SU-DHL-6 (cell line): ENCODE data around the gene REEP3.

Experiments used
- H2AFZ ChIP-seq: fragments of 200-600 bp; sonication (generic); 2 replicates; pipeline ENCODE4 v1.6.1; 2014; ENCODE audit warnings: low read depth, mild to moderate bottlenecking, moderate library complexity, mixed read lengths, antibody characterized with exemption, low read length; ENCODE audit not compliant: severe bottlenecking
- H3F3A ChIP-seq: fragments of 200-600 bp; shearing (Covaris generic); 2 replicates; pipeline ENCODE4 v1.6.0; 2016; ENCODE audit warnings: antibody characterized with exemption, mild to moderate bottlenecking; ENCODE audit not compliant: insufficient read depth
- H3K27ac ChIP-seq: fragments of 200-600 bp; sonication (generic); 2 replicates; pipeline ENCODE4 v1.5.1; 2016; ENCODE audit warnings: low read depth, mild to moderate bottlenecking, low read length, moderate library complexity, mixed read lengths
- H3K27me3 ChIP-seq: fragments of 200-600 bp; sonication (generic), shearing (Covaris generic); 2 replicates; pipeline ENCODE4 v1.6.0; 2014; ENCODE audit warnings: mild to moderate bottlenecking, low read length
- H3K36me3 ChIP-seq: fragments of 200-600 bp; sonication (generic); 2 replicates; pipeline ENCODE4 v1.6.1; 2014; ENCODE audit warnings: mild to moderate bottlenecking, low read length, mixed read lengths
- H3K4me2 ChIP-seq: fragments of 300-600, 200-600 bp; shearing (Covaris generic), sonication (generic); 2 replicates; pipeline ENCODE4 v1.6.0; 2014; ENCODE audit warnings: low read length, low read depth, mild to moderate bottlenecking; ENCODE audit not compliant: poor library complexity, severe bottlenecking
- H3K4me3 ChIP-seq: fragments of 200-600 bp; sonication (generic); 2 replicates; pipeline ENCODE4 v1.5.1; 2014; ENCODE audit warnings: antibody characterized with exemption, low read length, mild to moderate bottlenecking, mixed read lengths; ENCODE audit not compliant: insufficient read depth, poor library complexity, severe bottlenecking
- H3K79me2 ChIP-seq: fragments of 200-600 bp; sonication (generic); 2 replicates; pipeline ENCODE4 v1.6.1; 2014; ENCODE audit warnings: mild to moderate bottlenecking, low read length, moderate library complexity; ENCODE audit not compliant: insufficient read depth
- H3K9ac ChIP-seq: fragments of 200-600 bp; sonication (generic); 2 replicates; pipeline ENCODE4 v1.7.0; 2014; ENCODE audit warnings: mild to moderate bottlenecking, low read length
- H3K9me2 ChIP-seq: fragments of 200-600 bp; sonication (generic); replicated peaks from 2 replicates; pipeline ENCODE4 v1.6.1; 2014; ENCODE audit warnings: low read length; ENCODE audit not compliant: insufficient read depth
- H3K9me3 ChIP-seq: fragments of 200-600 bp; sonication (generic); 2 replicates; pipeline ENCODE4 v1.6.1; 2014; ENCODE audit warnings: low read length, mixed read lengths; ENCODE audit not compliant: insufficient read depth
- H4K20me1 ChIP-seq: fragments of 200-600 bp; sonication (generic); 2 replicates; pipeline ENCODE4 v1.6.1; 2014; ENCODE audit warnings: low read depth, mild to moderate bottlenecking, antibody characterized with exemption, low read length, moderate library complexity, mixed read lengths
- EZH2phosphoT487 ChIP-seq: fragments of 200-600 bp; sonication (generic), shearing (Covaris generic); conservative IDR thresholded peaks from 2 replicates; pipeline ENCODE4 v1.6.1; 2018; ENCODE audit warnings: mild to moderate bottlenecking, antibody characterized with exemption, low read length, moderate library complexity, mixed read lengths
- TF ChIP-seq, protein P1 (sequence below): fragments of 200-600 bp; sonication (generic); IDR thresholded peaks from one replicate; pipeline ENCODE4 v1.5.1; 2017; ENCODE audit warnings: antibody characterized with exemption, mild to moderate bottlenecking, low read length, moderate library complexity; ENCODE audit not compliant: insufficient read depth, poor library complexity, severe bottlenecking

Gene REEP3

DNA sequence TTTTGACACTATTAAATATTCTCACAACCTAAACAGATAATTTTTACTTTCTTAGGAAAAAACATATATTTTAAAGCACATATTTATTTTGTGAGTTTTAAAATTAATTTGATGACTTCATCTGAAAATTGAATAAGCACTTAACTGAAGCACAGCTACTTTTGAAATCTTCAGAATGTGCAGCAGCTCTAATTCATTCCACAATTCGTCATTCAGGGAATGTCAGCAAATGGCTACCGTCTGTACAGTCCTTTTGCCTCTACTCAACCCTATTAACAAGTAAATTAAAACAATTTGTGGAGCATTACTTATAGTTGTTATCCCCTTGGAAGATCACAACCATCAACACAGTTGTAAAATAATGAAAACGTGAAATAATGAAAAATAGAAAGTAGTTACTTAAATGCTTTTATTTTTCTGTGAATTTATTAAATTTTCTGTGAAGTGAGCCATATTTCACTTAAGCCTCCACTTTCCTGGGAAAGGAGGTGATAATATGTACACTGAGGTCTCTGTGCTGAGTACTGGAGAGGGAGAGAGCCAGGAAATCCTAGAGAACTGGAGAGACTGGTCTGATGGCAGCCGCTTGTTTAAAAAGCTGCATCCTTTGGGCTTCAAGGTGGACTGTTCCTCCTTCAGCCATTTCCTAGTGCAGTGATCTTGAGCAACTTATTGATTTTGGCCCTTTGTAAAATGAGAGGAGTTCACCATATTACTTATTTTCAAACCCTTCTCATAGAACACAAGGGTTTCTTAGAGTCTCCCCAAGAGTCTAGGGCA, 70.6 kb downstream of the REEP3 start:
- Histone ChIP-seq H3K9me2 (no peaks in the 10 kb centered on the region), H3K79me2 (no peaks in the 10 kb centered on the region), H3K4me2 (no peak overlapping the region), H4K20me1 (no peaks in the 10 kb centered on the region), H3K27ac (no peak overlapping the region), H3K9ac (no peak overlapping the region), H3F3A (no peaks in the 10 kb centered on the region), H2AFZ (no peak overlapping the region), H3K27me3 (no peaks in the 10 kb centered on the region), H3K36me3 (no peaks in the 10 kb centered on the region), H3K4me3 (no peak overlapping the region), H3K9me3 (no peaks in the 10 kb centered on the region)
- no peak for TF ChIP-seq EZH2phosphoT487
- TF ChIP-seq, protein P1, sequence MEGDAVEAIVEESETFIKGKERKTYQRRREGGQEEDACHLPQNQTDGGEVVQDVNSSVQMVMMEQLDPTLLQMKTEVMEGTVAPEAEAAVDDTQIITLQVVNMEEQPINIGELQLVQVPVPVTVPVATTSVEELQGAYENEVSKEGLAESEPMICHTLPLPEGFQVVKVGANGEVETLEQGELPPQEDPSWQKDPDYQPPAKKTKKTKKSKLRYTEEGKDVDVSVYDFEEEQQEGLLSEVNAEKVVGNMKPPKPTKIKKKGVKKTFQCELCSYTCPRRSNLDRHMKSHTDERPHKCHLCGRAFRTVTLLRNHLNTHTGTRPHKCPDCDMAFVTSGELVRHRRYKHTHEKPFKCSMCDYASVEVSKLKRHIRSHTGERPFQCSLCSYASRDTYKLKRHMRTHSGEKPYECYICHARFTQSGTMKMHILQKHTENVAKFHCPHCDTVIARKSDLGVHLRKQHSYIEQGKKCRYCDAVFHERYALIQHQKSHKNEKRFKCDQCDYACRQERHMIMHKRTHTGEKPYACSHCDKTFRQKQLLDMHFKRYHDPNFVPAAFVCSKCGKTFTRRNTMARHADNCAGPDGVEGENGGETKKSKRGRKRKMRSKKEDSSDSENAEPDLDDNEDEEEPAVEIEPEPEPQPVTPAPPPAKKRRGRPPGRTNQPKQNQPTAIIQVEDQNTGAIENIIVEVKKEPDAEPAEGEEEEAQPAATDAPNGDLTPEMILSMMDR: no peak

DNA sequence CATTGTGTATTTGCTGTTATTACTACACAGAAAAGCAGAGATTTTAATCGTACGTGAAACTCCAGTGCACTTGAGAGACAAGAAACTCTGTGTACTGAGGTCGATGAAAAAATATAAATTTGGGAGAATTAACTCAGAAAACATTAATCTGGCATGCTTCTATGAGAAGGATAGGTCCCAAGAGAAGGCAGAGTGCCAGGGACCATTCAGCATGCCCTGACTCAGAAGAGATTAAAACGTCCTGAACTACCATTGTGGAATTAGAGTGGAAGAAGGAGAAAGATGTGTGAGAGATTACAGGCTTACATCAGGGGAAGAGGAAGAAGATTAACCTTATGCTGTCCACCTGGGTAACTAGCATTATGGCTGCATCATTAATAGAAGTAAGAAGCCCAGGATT, 72.4 kb downstream of the REEP3 start:
- no peak overlapping the region for H3K4me3 ChIP-seq
- H3K9me2 ChIP-seq: no peaks in the 10 kb centered on the region
- no peak overlapping the region for H3K27ac ChIP-seq
- no peaks in the 10 kb centered on the region for H3K79me2 ChIP-seq
- no peaks in the 10 kb centered on the region for H4K20me1 ChIP-seq
- H2AFZ ChIP-seq: no peak overlapping the region
- no peaks in the 10 kb centered on the region for H3K9me3 ChIP-seq
- H3K27me3 ChIP-seq: no peaks in the 10 kb centered on the region
- TF ChIP-seq, protein P1: no peak
- no peak for TF ChIP-seq EZH2phosphoT487
- no peak overlapping the region for H3K9ac ChIP-seq
- H3K4me2 ChIP-seq: no peak overlapping the region
- no peaks in the 10 kb centered on the region for H3F3A ChIP-seq
- no peaks in the 10 kb centered on the region for H3K36me3 ChIP-seq

DNA sequence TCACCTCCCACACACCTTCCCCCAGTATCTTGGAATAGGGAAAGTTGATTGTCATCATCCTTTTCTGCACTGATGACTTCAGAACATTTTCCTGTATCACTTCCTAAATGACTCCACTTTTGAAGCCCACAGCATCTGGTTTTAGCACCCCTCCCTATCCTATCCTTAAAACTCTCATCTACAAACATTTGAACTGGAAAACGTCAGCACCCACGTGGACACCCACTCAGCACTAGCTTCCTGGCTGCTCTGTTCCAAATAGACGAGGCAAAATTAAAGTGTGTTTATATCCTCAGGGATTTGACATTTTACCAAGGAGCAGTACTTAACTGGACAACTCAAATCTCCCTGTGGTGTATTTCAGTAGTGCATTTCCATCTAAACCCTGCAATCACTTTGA, 73.9 kb downstream of the REEP3 start:
- Histone ChIP-seq H3K9me3 (no peaks in the 10 kb centered on the region), H3K27ac (no peak overlapping the region), H3K79me2 (no peaks in the 10 kb centered on the region), H3K9me2 (no peaks in the 10 kb centered on the region), H3K36me3 (peaks cover 4% of the 10 kb centered on the region; the same call in 1 of the 2 replicates), H2AFZ (no peak overlapping the region), H3K4me3 (no peak overlapping the region), H3F3A (no peaks in the 10 kb centered on the region), H3K9ac (no peak overlapping the region), H3K27me3 (no peaks in the 10 kb centered on the region), H3K4me2 (no peak overlapping the region), H4K20me1 (0 out of 2 replicates have a peak, but pooled peaks cover 2% of the 10 kb centered on the region)
- no peak for TF ChIP-seq EZH2phosphoT487
- TF ChIP-seq, protein P1: no peak
